A549 treated with CpdA at 1 μM for 4 hours (cell line): ENCODE data around the gene HAUS6. TPM values are rescaled to one million over a fixed set of nuclear protein-coding genes. Genes with fewer than 3 reads are reported as not detected.

Source experiments
- total RNA-seq: library from RNA; stranded (reverse); fragments of 200-300 nt; extraction: Qiagen RNA extraction; gene quantifications from 5 replicates; pipeline ENCODE4 v1.2.3, GENCODE V29; 2022; ENCODE audit warnings: low read depth

Gene HAUS6, protein sequence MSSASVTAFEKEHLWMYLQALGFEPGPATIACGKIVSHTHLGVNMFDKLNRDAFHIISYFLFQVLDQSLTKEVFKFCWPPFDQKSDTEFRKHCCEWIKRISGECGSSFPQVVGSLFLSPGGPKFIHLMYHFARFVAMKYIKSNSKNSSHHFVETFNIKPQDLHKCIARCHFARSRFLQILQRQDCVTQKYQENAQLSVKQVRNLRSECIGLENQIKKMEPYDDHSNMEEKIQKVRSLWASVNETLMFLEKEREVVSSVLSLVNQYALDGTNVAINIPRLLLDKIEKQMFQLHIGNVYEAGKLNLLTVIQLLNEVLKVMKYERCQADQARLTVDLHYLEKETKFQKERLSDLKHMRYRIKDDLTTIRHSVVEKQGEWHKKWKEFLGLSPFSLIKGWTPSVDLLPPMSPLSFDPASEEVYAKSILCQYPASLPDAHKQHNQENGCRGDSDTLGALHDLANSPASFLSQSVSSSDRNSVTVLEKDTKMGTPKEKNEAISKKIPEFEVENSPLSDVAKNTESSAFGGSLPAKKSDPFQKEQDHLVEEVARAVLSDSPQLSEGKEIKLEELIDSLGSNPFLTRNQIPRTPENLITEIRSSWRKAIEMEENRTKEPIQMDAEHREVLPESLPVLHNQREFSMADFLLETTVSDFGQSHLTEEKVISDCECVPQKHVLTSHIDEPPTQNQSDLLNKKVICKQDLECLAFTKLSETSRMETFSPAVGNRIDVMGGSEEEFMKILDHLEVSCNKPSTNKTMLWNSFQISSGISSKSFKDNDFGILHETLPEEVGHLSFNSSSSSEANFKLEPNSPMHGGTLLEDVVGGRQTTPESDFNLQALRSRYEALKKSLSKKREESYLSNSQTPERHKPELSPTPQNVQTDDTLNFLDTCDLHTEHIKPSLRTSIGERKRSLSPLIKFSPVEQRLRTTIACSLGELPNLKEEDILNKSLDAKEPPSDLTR
- total RNA-seq, result 20.9 to 34.8 TPM (median 24.7 TPM) in 5 replicates

DNA sequence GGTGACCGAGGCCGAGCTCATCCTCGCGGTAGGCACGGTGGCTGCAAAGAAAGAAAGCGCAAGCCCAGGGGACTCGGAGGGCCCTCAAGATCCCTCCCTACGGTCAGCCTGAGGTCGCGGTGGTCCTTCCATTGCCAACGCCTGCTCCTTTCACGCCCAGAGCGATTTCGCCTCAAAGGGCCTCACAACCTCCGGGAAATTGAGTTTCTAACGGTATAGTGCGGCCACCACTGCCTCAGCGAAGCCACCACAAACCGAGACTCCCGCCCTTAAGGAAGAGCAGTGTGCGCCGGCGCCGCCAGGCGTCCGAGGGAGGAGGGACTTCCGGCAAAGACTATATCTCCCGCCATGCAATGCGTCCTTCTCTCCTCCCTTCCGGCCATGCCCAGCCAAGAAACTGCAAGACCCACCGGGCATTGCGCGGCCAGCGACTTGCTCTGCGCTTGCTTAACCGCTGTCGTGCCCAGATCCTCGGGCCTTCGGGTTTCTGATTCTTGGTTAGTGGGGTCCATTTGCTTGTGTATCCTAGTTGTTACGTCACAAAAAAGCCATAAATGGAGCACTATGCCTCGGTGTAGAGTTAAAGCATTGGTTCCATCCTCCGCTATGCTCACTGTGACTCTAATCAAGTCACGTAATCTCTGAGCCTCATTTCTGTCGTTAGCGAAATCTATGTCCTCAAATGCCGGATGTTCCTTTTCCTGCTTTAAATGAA, at the start of gene HAUS6:
TSS of gene HAUS6 (minus strand) at position 274 of the 715 bp plus-strand sequence. CDS start at position 21, 253 bp downstream.

DNA sequence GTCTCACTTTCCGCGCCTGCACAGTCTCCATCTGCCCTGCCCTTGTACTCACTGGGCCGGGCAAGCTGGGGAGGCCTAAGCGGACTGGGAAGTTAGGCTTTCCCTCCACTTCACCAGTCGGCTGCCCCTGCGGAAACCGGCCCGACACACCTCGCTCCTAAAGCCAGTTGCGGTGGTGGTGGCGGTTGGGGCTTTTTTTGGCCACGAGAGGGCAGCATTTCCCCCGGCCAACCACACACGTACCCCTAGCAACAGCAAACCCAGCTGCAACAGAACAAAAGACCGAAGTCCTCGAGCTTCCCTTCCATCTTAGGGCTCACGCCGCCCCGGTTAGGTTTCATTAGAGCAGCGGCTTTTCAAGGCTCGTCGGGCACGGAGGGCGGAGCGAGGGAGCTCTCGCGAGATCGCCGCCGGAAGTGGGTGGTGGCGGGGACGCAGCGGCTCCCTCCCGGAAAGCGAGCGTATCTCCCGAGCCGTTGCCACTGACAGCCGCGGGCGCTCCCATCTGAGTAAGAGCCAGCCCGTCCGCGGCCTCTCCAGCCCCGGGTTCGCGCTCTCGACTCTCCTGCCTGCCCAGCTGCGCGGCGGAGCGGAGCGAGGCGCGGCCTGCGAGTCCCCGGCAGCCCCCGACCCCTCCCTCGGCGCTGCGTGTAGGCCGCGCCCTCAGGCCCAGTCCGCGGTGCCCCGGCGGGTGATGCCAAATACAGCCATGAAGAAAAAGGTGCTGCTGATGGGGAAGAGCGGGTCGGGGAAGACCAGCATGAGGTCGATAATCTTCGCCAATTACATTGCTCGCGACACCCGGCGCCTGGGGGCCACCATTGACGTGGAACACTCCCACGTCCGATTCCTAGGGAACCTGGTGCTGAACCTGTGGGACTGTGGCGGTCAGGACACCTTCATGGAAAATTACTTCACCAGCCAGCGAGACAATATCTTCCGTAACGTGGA, 53.5 kb downstream of the HAUS6 start, which contains the start of gene RRAGA:
TSS of gene RRAGA (plus strand) at position 462 of the 951 bp plus-strand sequence. CDS start at position 695, 233 bp downstream.

DNA sequence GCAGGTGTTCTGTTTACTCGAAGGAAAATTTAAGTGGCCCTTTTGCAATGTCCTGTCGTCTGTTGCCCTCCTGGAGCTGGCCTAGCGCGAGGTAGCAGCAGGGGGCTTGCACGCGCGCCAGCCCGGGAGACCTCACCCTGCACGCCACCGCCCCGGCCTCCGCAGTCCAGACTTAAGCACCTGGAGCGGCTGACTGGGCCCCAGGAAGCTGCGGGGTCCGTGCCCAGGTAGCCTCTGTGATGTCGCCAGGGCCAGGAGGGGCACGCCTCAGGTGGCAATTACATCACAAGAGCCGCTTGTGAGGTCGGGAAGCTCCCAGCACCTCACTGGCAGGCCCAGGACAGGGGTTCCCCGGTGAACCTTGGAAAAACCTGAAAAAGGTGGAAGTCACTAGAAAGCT, 69.7 kb downstream of the HAUS6 start, which contains the start of gene SAXO1:
TSS of gene SAXO1 (minus strand) at position 195 of the 400 bp plus-strand sequence. CDS start 301 bp downstream, outside the sequence.

Other genes starting within 250 kb of the HAUS6 start
- gene SAXO1, start 69.7 kb downstream of the HAUS6 start, total RNA-seq, result not detected in 5 replicates
- gene RRAGA, start 53.5 kb downstream of the HAUS6 start, total RNA-seq, result 99.8 to 127 TPM (median 124 TPM) in 5 replicates
- gene PLIN2, start 24.6 kb upstream of the HAUS6 start, total RNA-seq, result 35.5 to 46.6 TPM (median 36.2 TPM) in 5 replicates
- gene DENND4C, start 127.8 kb upstream of the HAUS6 start, total RNA-seq, result 15.0 to 23.8 TPM (median 17.4 TPM) in 5 replicates